ENCODE data around the gene LYPLA2. TPM values are rescaled to one million over a fixed set of nuclear protein-coding genes. Genes with fewer than 3 reads are reported as not detected.

Gene LYPLA2
- total RNA-seq, 1 donor from 2014 or later, result 39.2 TPM

- DNase-seq (ENCODE audit: extremely low spot score, unreplicated experiment), result no peak
- Mint-ChIP-seq H3K9me3 (ENCODE audit: unreplicated experiment) (no peaks in the 10 kb centered on the region), H3K36me3 (ENCODE audit: unreplicated experiment) (peaks cover 52% of the 10 kb centered on the region), H3K27ac (ENCODE audit: unreplicated experiment) (no peak overlapping the region), H3K27me3 (ENCODE audit: unreplicated experiment) (no peaks in the 10 kb centered on the region), H3K4me1 (ENCODE audit: unreplicated experiment) (no peaks in the 10 kb centered on the region), H3K4me3 (ENCODE audit: unreplicated experiment) (no peak overlapping the region)
- TF ChIP-seq CTCF (IDR thresholded peaks at IDR 0.05), result no peak
These were observed 34.3 kb upstream of the LYPLA2 start for GRCh38 chr1:23756676-23757075.

GRCh38 chr1:23757812-23758211, 33.1 kb upstream of the LYPLA2 start:
- DNase-seq (ENCODE audit: extremely low spot score, unreplicated experiment), result no peak
- H3K36me3 Mint-ChIP-seq (ENCODE audit: unreplicated experiment), result peaks cover 53% of the 10 kb centered on the region
- no peak for TF ChIP-seq CTCF (IDR thresholded peaks at IDR 0.05)
- H3K4me1 Mint-ChIP-seq (ENCODE audit: unreplicated experiment), result no peaks in the 10 kb centered on the region
- H3K4me3 Mint-ChIP-seq (ENCODE audit: unreplicated experiment), result no peak overlapping the region
- H3K27me3 Mint-ChIP-seq (ENCODE audit: unreplicated experiment), result no peaks in the 10 kb centered on the region
- no peak overlapping the region for H3K27ac Mint-ChIP-seq (ENCODE audit: unreplicated experiment)
- no peaks in the 10 kb centered on the region for H3K9me3 Mint-ChIP-seq (ENCODE audit: unreplicated experiment)

GRCh38 chr1:23759277-23759676, 31.7 kb upstream of the LYPLA2 start:
- H3K27me3 Mint-ChIP-seq (ENCODE audit: unreplicated experiment), result no peaks in the 10 kb centered on the region
- peaks cover 48% of the 10 kb centered on the region for H3K36me3 Mint-ChIP-seq (ENCODE audit: unreplicated experiment)
- H3K9me3 Mint-ChIP-seq (ENCODE audit: unreplicated experiment), result no peaks in the 10 kb centered on the region
- TF ChIP-seq CTCF (IDR thresholded peaks at IDR 0.05), result no peak
- no peak overlapping the region for H3K4me3 Mint-ChIP-seq (ENCODE audit: unreplicated experiment)
- no peak overlapping the region for H3K27ac Mint-ChIP-seq (ENCODE audit: unreplicated experiment)
- DNase-seq (ENCODE audit: extremely low spot score, unreplicated experiment), result no peak
- H3K4me1 Mint-ChIP-seq (ENCODE audit: unreplicated experiment), result no peaks in the 10 kb centered on the region

GRCh38 chr1:23763041-23763577, 27.8 kb upstream of the LYPLA2 start:
- Mint-ChIP-seq H3K9me3 (ENCODE audit: unreplicated experiment) (no peaks in the 10 kb centered on the region), H3K27ac (ENCODE audit: unreplicated experiment) (no peak overlapping the region), H3K4me3 (ENCODE audit: unreplicated experiment) (no peak overlapping the region), H3K36me3 (ENCODE audit: unreplicated experiment) (peaks cover 29% of the 10 kb centered on the region), H3K4me1 (ENCODE audit: unreplicated experiment) (no peaks in the 10 kb centered on the region), H3K27me3 (ENCODE audit: unreplicated experiment) (no peaks in the 10 kb centered on the region)
- TF ChIP-seq CTCF (IDR thresholded peaks at IDR 0.05), result no peak
- no peak for DNase-seq (ENCODE audit: extremely low spot score, unreplicated experiment)

GRCh38 chr1:23768733-23769132, 22.2 kb upstream of the LYPLA2 start:
- no peaks in the 10 kb centered on the region for H3K9me3 Mint-ChIP-seq (ENCODE audit: unreplicated experiment)
- no peak for DNase-seq (ENCODE audit: extremely low spot score, unreplicated experiment)
- H3K36me3 Mint-ChIP-seq (ENCODE audit: unreplicated experiment), result peaks cover 2% of the 10 kb centered on the region
- peaks cover 4% of the 10 kb centered on the region for H3K4me1 Mint-ChIP-seq (ENCODE audit: unreplicated experiment)
- H3K27ac Mint-ChIP-seq (ENCODE audit: unreplicated experiment), result no peak overlapping the region
- TF ChIP-seq CTCF (IDR thresholded peaks at IDR 0.05), result no peak
- H3K4me3 Mint-ChIP-seq (ENCODE audit: unreplicated experiment), result no peak overlapping the region
- H3K27me3 Mint-ChIP-seq (ENCODE audit: unreplicated experiment), result no peaks in the 10 kb centered on the region
